CD4-positive, alpha-beta memory T cell (primary cell): ENCODE data around the gene C4orf54. TPM values are rescaled to one million over a fixed set of nuclear protein-coding genes. Genes with fewer than 3 reads are reported as not detected.

Source experiments
- CTCF ChIA-PET: fragments of 350-600 bp; sonication (Branson Sonifier 250); formaldehyde crosslinking; loops from one replicate; lab custom pipeline; 2021; ENCODE audit warnings: inconsistent platforms; ENCODE audit not compliant: partially characterized antibody; lab: Charles Lee
- POLR2A ChIA-PET: fragments of 350-600 bp; sonication (Branson Sonifier 250); formaldehyde crosslinking; loops from one replicate; lab custom pipeline; 2021; ENCODE audit not compliant: partially characterized antibody; lab: Charles Lee
- DNase-seq, 5 donors: peaks; one replicate each; pipeline versions ENCODE4 v3.0.0 to v3.0.0-alpha.2; 2020 to 2022; ENCODE audit warnings: mixed read lengths in 1 of 5
- H3K27ac ChIP-seq: one replicate; pipeline ENCODE4 v1.7.0; 2013; ENCODE audit warnings: low read depth, low read length
- H3K27me3 ChIP-seq: 2 replicates; pipeline ENCODE4 v1.7.0; 2013; ENCODE audit warnings: mild to moderate bottlenecking, low read length, moderate library complexity; ENCODE audit not compliant: insufficient read depth
- H3K36me3 ChIP-seq: 2 replicates; pipeline ENCODE4 v1.7.0; 2013; ENCODE audit warnings: mild to moderate bottlenecking, low read length, moderate library complexity; ENCODE audit not compliant: insufficient read depth
- H3K4me1 ChIP-seq: 2 replicates; pipeline ENCODE4 v1.7.0; 2013; ENCODE audit warnings: mild to moderate bottlenecking, low read length, moderate library complexity; ENCODE audit not compliant: insufficient read depth
- H3K4me3 ChIP-seq, 2 donors: one replicate each; pipeline ENCODE4 v1.7.0; 2013; ENCODE audit warnings: low read length in 2 of 2, mild to moderate bottlenecking in 1 of 2
- H3K9me3 ChIP-seq, 2 donors: one replicate each; pipeline ENCODE4 v1.7.0; 2013; ENCODE audit warnings: low read length in 2 of 2, control low read depth in 1 of 2; ENCODE audit not compliant: control insufficient read depth in 1 of 2
- H3K27ac Mint-ChIP-seq, 7 donors: one replicate each; pipeline ENCODE4 v1.8.0; 2020 to 2021; ENCODE audit warnings: mixed read lengths in 7 of 7, mild to moderate bottlenecking in 6 of 7, inconsistent platforms in 3 of 7, moderate library complexity in 3 of 7
- H3K27me3 Mint-ChIP-seq, 2 donors: one replicate each; pipeline ENCODE4 v1.8.0; 2020 to 2021; ENCODE audit warnings: mixed read lengths in 2 of 2
- H3K36me3 Mint-ChIP-seq, 2 donors: one replicate each; pipeline ENCODE4 v1.8.0; 2020 to 2021; ENCODE audit warnings: mixed read lengths in 2 of 2, inconsistent platforms in 1 of 2, mild to moderate bottlenecking in 1 of 2
- H3K4me1 Mint-ChIP-seq, 4 donors: one replicate each; pipeline ENCODE4 v1.8.0; 2020 to 2021; ENCODE audit warnings: mixed read lengths in 4 of 4, mild to moderate bottlenecking in 1 of 4
- H3K4me3 Mint-ChIP-seq, 8 donors: one replicate each; pipeline ENCODE4 v1.8.0; 2020 to 2021; ENCODE audit warnings: mixed read lengths in 8 of 8, mild to moderate bottlenecking in 7 of 8, moderate library complexity in 6 of 8, inconsistent platforms in 3 of 8
- H3K9me3 Mint-ChIP-seq, 8 donors: one replicate each; pipeline ENCODE4 v1.8.0; 2020 to 2021; ENCODE audit warnings: mixed read lengths in 8 of 8, mild to moderate bottlenecking in 5 of 8, inconsistent platforms in 3 of 8, moderate library complexity in 1 of 8
- intact Hi-C: fragments of 100-400 bp; cut with micrococcal nuclease; formaldehyde crosslinking; loops from one replicate; pipeline ENCODE4 v1.15.1; 2023
- polyA plus RNA-seq, 2 donors: library from polyadenylated mRNA; unstranded; fragments of 300-500 nt; fragmentation: Illumina TruSeq; gene quantifications; one replicate each; pipeline ENCODE4 v1.2.3, GENCODE V29; 2021
- total RNA-seq, 2 experiments: library from RNA; stranded (reverse); gene quantifications; one replicate each; pipeline ENCODE4 v1.2.3, GENCODE V29; 2021

C4orf54 gene
- total and polyA plus RNA-seq, 4 experiments from 2014 or later: not detected

GRCh38 chr4:99647071-99647470 is 10.6 kb downstream of the C4orf54 start:
- Histone ChIP-seq H3K27ac (no peak overlapping the region), H3K4me3 (no peak overlapping the region), H3K4me1 (no peaks in the 10 kb centered on the region), H3K9me3 (no peaks in the 10 kb centered on the region), H3K27me3 (no peaks in the 10 kb centered on the region), H3K36me3 (no peaks in the 10 kb centered on the region)
- H3K4me3 Mint-ChIP-seq: no peak overlapping the region
- no peaks in the 10 kb centered on the region for H3K9me3 Mint-ChIP-seq
- CTCF ChIA-PET: no interaction called here
- no peak overlapping the region for H3K27ac Mint-ChIP-seq
- intact Hi-C loops: no loop called here
- no peaks in the 10 kb centered on the region for H3K4me1 Mint-ChIP-seq
- H3K36me3 Mint-ChIP-seq: no peaks in the 10 kb centered on the region
- no peak for DNase-seq
- POLR2A ChIA-PET: no interaction called here
- H3K27me3 Mint-ChIP-seq: no peaks in the 10 kb centered on the region

GRCh38 chr4:99645638-99646037 is 12.0 kb downstream of the C4orf54 start:
- DNase-seq: no peak
- no peak overlapping the region for H3K27ac Mint-ChIP-seq
- H3K27ac ChIP-seq: no peak overlapping the region
- H3K27me3 Mint-ChIP-seq: peaks cover 0 to under 1% of the 10 kb centered on the region in 2 donors
- H3K36me3 Mint-ChIP-seq: no peaks in the 10 kb centered on the region
- no peaks in the 10 kb centered on the region for H3K9me3 Mint-ChIP-seq
- ChIA-PET CTCF (no interaction called here), POLR2A (no interaction called here)
- intact Hi-C loops: no loop called here
- no peaks in the 10 kb centered on the region for H3K4me1 ChIP-seq
- no peaks in the 10 kb centered on the region for H3K9me3 ChIP-seq
- no peaks in the 10 kb centered on the region for H3K4me1 Mint-ChIP-seq
- H3K27me3 ChIP-seq: no peaks in the 10 kb centered on the region
- H3K36me3 ChIP-seq: no peaks in the 10 kb centered on the region
- H3K4me3 Mint-ChIP-seq: no peak overlapping the region
- H3K4me3 ChIP-seq: no peak overlapping the region

- CTCF ChIA-PET: no interaction called here
- intact Hi-C loops: no loop called here
- H3K4me1 Mint-ChIP-seq: no peaks in the 10 kb centered on the region
These were observed 12.6 kb downstream of the C4orf54 start for GRCh38 chr4:99645036-99645435.

DNA sequence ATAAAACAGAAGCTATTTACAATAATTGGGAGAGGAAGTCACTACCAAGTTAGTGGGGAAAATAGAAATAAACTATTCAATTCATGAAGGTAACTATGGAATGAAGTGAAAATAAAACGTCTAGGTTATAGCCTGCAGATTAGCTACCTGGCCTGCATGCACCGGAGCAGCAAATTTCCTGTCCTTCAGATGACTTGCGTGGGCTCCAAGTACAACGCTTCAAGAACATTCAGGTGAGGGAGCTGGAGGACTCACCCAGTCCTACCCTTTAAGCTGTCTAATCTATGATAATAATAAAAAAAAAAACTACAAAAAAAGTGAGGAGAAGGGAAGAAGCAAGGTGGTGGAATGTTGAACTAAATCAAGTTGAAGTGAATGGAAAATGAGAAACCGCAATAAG is 13.2 kb downstream of the C4orf54 start:
- no peak for DNase-seq
- Mint-ChIP-seq H3K4me3 (no peak overlapping the region), H3K4me1 (no peaks in the 10 kb centered on the region), H3K36me3 (no peaks in the 10 kb centered on the region), H3K27me3 (peaks cover 0 to 4% of the 10 kb centered on the region in 2 donors), H3K9me3 (no peaks in the 10 kb centered on the region), H3K27ac (peak overlapping the region in 1 of 7 donors; percentile 46)
- H3K4me1 ChIP-seq: no peaks in the 10 kb centered on the region
- intact Hi-C loops: no loop called here
- H3K36me3 ChIP-seq: no peaks in the 10 kb centered on the region
- H3K27ac ChIP-seq: no peak overlapping the region
- CTCF ChIA-PET: no interaction called here
- no peak overlapping the region for H3K4me3 ChIP-seq
- H3K27me3 ChIP-seq: no peaks in the 10 kb centered on the region
- H3K9me3 ChIP-seq: no peaks in the 10 kb centered on the region
- POLR2A ChIA-PET: no interaction called here

More at GRCh38 chr4:99645036-99645435, 12.6 kb downstream of the C4orf54 start:
- POLR2A ChIA-PET: no interaction called here
- no peak overlapping the region for H3K4me3 Mint-ChIP-seq
- H3K4me1 ChIP-seq: no peaks in the 10 kb centered on the region
- H3K4me3 ChIP-seq: no peak overlapping the region
- H3K27ac Mint-ChIP-seq: no peak overlapping the region
- H3K36me3 ChIP-seq: no peaks in the 10 kb centered on the region
- no peaks in the 10 kb centered on the region for H3K36me3 Mint-ChIP-seq
- H3K9me3 ChIP-seq: no peaks in the 10 kb centered on the region
- DNase-seq: no peak
- no peaks in the 10 kb centered on the region for H3K9me3 Mint-ChIP-seq
- peaks cover 0 to 4% of the 10 kb centered on the region in 2 donors for H3K27me3 Mint-ChIP-seq
- no peaks in the 10 kb centered on the region for H3K27me3 ChIP-seq
- H3K27ac ChIP-seq: no peak overlapping the region

DNA sequence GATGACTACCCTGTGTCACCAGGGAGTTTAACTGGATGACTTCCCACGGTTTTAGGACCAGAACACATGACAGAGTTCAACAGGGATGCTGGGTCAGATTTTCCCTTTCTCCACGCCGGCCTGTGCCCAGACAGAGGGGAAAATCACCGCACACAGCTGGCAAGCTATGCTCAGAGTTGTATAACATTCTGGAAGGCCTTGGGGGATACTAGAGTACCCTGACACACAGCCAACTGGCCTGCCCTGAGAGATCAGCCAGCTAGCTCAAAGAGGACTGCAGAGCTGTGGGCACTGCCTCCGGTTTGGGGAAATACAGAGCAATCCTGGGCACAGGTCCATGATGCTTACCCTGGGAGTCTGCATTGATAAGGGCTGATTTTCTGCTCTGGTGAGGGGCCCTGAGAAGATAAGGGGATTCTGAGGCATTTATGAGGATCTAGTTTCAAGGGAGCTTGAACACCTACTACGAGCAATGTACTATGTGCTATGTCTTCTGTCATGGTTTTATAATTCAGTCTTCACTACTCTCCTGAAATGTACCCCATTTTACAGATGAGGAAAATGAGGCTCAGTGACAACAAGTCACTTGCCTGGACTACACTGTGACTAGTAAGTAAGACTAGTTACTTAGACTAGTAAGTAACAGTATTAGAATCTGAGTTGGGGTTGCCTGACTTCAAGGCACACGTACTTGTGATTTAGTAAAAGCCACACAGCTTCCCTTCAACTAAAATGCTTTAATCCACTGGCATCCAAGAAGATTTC is 14.7 kb downstream of the C4orf54 start:
- Mint-ChIP-seq H3K9me3 (no peaks in the 10 kb centered on the region), H3K27ac (no peak overlapping the region), H3K4me1 (no peaks in the 10 kb centered on the region), H3K27me3 (peaks cover 0 to 4% of the 10 kb centered on the region in 2 donors), H3K4me3 (no peak overlapping the region), H3K36me3 (no peaks in the 10 kb centered on the region)
- no peaks in the 10 kb centered on the region for H3K9me3 ChIP-seq
- H3K27me3 ChIP-seq: no peaks in the 10 kb centered on the region
- ChIA-PET POLR2A (no interaction called here), CTCF (no interaction called here)
- no peaks in the 10 kb centered on the region for H3K4me1 ChIP-seq
- DNase-seq: no peak
- no peak overlapping the region for H3K27ac ChIP-seq
- intact Hi-C loops: no loop called here
- H3K4me3 ChIP-seq: no peak overlapping the region
- H3K36me3 ChIP-seq: no peaks in the 10 kb centered on the region

DNA sequence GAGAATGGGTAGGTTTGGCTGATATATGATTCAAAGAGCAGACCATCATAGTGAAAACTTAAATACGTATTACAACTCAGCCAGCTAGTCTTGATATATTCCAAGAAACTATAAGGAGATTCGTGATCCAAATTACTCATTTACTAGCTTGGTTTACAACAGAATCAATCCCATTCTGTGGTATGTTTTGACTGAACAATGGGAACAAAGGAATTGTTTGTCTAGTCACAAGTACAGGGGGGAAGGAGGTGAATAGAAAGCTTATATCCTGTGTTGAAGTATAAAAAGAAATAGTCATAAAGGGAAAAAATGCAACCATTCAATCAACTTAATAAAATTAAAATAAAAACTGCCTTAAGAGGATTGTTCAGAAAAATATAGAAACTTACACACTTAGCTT is 17.0 kb downstream of the C4orf54 start:
- Histone ChIP-seq H3K36me3 (no peaks in the 10 kb centered on the region), H3K27me3 (no peaks in the 10 kb centered on the region), H3K27ac (no peak overlapping the region), H3K4me3 (no peak overlapping the region), H3K9me3 (no peaks in the 10 kb centered on the region), H3K4me1 (no peaks in the 10 kb centered on the region)
- H3K36me3 Mint-ChIP-seq: no peaks in the 10 kb centered on the region
- no peaks in the 10 kb centered on the region for H3K4me1 Mint-ChIP-seq
- H3K4me3 Mint-ChIP-seq: no peak overlapping the region
- peaks cover 0 to 4% of the 10 kb centered on the region in 2 donors for H3K27me3 Mint-ChIP-seq
- no peak for DNase-seq
- intact Hi-C loops: no loop called here
- H3K9me3 Mint-ChIP-seq: no peaks in the 10 kb centered on the region
- ChIA-PET POLR2A (no interaction called here), CTCF (no interaction called here)
- H3K27ac Mint-ChIP-seq: no peak overlapping the region

DNA sequence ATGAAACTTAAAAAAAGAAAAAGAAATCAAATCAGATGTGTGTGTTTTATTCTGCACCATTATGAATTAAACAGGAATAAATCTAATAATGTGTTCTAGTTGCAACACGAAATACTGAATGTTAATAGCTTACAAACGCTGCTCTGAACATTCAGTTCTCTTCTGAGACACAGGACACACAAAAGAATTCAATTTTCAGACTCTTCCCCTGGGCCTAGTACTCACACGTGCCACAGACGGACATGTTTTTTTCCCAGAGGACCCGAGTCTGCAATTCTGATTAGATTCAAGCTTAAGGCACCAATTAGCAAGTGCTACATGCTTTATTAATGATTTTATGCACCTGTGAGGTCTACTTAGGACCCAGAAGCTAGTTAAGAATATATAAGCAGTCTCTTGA is 20.5 kb downstream of the C4orf54 start:
- Mint-ChIP-seq H3K27ac (no peak overlapping the region), H3K27me3 (peaks cover 0 to 6% of the 10 kb centered on the region in 2 donors), H3K36me3 (no peaks in the 10 kb centered on the region), H3K4me3 (no peak overlapping the region), H3K9me3 (no peaks in the 10 kb centered on the region), H3K4me1 (no peaks in the 10 kb centered on the region)
- H3K27ac ChIP-seq: no peak overlapping the region
- intact Hi-C loops: no loop called here
- ChIA-PET POLR2A (no interaction called here), CTCF (no interaction called here)
- no peaks in the 10 kb centered on the region for H3K9me3 ChIP-seq
- H3K36me3 ChIP-seq: no peaks in the 10 kb centered on the region
- DNase-seq: no peak
- no peaks in the 10 kb centered on the region for H3K27me3 ChIP-seq
- no peaks in the 10 kb centered on the region for H3K4me1 ChIP-seq
- H3K4me3 ChIP-seq: no peak overlapping the region
